C4-2B (cell line): ENCODE data around the gene TCF4.
A peak's percentile ranks its signal among the peaks of the same experiment; 100 is the strongest.

Source experiments
- H3K27ac ChIP-seq: fragments of 450-650 bp; 2 replicates; pipeline ENCODE4 v1.5.1; 2017
- CTCF ChIP-seq: fragments of 450-650 bp; conservative IDR thresholded peaks from 2 replicates; pipeline ENCODE4 v1.5.1; 2017; ENCODE audit warnings: mild to moderate bottlenecking
- ZFX ChIP-seq: fragments of 450-650 bp; IDR thresholded peaks from 2 replicates; pipeline ENCODE4 v1.6.1; 2017

The TCF4 gene

GRCh38 chr18:55585065-55585919 lies 2.7 kb downstream of the TCF4 start:
- H3K27ac ChIP-seq, result no peak overlapping the region
- TF ChIP-seq ZFX (no peak), CTCF (no peak)

DNA sequence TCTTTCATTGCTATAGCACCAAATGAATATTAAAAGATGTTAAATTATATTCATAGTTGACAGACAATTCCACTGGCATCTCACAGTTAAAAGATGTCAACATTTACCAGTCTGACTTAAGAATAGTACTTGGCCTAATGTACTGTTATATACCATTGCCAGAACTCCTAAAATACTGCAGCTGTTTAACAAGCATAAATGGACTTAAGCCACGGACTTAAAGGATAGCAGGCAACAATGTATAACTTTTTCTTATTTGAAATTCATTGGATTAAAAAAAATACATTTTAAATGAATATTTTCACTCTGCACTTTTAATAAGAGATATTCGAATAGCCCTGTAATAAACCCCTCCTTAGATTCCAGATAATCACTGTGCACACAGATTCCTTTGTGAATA lies 3.8 kb downstream of the TCF4 start:
- no peak overlapping the region for H3K27ac ChIP-seq
- TF ChIP-seq ZFX (no peak), CTCF (no peak)

- no peak for TF ChIP-seq CTCF
- H3K27ac ChIP-seq, result no peak overlapping the region
Measured at GRCh38 chr18:55582325-55582724, 5.7 kb downstream of the TCF4 start.

DNA sequence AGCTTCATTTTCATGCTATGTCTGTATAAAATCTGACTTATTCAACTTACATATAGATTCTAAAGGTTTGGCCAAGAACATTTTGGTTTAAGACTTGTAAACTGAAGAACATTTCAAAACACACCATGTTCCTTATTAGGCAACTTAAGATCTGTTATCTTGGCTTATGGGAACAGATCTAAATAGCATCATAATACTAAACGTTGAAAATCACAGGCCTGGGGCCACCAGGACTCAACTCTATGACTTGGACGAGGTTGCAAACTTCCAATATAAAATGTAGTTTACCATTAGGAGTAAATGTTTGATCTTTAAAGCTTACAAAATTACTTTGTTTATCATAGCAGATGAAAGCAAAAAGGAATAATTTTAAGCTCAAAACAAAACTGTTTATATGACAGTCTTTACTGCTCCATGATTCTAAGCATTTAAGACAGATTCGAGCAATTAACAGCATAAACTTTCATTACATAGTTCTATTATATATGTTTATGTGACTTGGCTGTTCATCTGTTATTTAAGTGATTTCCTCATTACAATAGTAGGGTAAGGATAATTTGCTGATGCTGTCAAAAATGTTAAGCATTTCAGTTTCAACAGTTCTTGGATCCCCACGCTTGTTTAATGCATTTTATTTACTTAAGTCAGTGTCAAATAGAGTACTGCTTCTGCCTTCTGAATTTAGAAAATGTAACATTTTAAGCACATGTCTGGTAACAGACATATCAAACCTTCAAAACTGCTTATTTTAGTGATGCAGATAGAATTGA lies 8.3 kb downstream of the TCF4 start:
- TF ChIP-seq CTCF (no peak), ZFX (no peak)
- H3K27ac ChIP-seq, result no peak overlapping the region

DNA sequence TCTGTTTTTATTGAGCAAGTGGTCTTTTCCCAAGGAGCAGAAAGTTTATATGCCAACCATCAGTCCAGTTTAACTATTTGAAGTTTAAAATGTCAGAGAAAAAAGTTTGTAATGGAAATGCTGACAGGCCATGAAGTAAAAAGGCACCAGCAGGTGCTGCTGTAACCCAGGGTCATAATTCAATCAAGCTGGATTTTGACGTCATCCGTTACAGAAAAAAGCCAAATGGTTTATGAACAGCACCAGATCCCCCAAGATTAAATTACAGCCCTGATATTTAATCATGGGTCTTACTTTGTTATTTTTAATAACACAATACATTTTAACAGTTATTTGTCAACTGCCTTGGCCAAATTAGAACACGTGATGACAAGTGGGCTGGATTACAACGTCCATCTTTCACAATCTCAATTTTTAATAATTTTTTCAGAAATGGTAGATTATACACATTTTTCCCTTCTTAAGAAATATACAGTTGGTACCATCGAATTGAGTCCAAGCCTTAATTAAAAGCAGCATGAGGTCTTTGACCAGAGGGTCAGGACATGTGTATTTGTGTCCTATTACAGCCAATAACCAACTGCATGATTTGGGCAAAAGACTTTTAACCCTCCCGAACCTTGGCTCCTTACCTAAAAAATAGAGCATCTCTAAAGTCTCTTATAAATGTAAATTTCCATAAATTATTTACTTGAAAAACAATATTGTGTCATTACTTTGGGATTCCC lies 10.0 kb downstream of the TCF4 start:
- no peak for TF ChIP-seq ZFX
- peak; percentile 21 for TF ChIP-seq CTCF
- H3K27ac ChIP-seq, result no peak overlapping the region

GRCh38 chr18:55576001-55576400 lies 12.0 kb downstream of the TCF4 start:
- no peak overlapping the region for H3K27ac ChIP-seq
- TF ChIP-seq ZFX, result no peak
- TF ChIP-seq CTCF, result no peak

DNA sequence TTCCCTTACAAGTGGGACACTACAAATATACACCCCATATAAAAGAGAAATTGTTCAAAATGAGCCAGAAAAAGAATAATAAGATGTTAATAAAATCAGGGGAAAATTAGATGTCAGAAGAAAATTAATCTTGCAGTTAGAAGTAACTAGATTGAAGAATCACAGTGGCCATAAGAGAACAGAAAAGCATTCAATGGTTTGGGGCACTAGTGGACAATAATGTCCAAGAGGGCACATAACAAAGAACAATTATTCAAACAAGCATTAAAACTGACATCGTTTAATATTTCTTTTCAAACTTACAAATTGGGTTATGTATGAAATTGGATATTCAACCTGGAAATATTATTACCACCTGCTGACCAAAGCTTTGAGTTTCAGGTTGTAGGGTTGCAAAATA lies 12.9 kb downstream of the TCF4 start:
- no peak overlapping the region for H3K27ac ChIP-seq
- TF ChIP-seq CTCF (no peak), ZFX (no peak)
